HG03457 (cell line): ENCODE results near the gene SYNPO2L.
"Not testable (repeated sequence)": the region's sequence is repeated elsewhere in the genome, so short reads cannot be mapped to it uniquely, and the experiment has no call there.

Source experiments
- ATAC-seq: cut with Tn5 transposase; IDR thresholded peaks from one replicate; pipeline ENCODE4 v1.9.1; 2021; ENCODE audit warnings: moderate number of reproducible peaks; ENCODE audit not compliant: unreplicated experiment

SYNPO2L gene, protein sequence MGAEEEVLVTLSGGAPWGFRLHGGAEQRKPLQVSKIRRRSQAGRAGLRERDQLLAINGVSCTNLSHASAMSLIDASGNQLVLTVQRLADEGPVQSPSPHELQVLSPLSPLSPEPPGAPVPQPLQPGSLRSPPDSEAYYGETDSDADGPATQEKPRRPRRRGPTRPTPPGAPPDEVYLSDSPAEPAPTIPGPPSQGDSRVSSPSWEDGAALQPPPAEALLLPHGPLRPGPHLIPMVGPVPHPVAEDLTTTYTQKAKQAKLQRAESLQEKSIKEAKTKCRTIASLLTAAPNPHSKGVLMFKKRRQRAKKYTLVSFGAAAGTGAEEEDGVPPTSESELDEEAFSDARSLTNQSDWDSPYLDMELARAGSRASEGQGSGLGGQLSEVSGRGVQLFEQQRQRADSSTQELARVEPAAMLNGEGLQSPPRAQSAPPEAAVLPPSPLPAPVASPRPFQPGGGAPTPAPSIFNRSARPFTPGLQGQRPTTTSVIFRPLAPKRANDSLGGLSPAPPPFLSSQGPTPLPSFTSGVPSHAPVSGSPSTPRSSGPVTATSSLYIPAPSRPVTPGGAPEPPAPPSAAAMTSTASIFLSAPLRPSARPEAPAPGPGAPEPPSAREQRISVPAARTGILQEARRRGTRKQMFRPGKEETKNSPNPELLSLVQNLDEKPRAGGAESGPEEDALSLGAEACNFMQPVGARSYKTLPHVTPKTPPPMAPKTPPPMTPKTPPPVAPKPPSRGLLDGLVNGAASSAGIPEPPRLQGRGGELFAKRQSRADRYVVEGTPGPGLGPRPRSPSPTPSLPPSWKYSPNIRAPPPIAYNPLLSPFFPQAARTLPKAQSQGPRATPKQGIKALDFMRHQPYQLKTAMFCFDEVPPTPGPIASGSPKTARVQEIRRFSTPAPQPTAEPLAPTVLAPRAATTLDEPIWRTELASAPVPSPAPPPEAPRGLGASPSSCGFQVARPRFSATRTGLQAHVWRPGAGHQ

DNA sequence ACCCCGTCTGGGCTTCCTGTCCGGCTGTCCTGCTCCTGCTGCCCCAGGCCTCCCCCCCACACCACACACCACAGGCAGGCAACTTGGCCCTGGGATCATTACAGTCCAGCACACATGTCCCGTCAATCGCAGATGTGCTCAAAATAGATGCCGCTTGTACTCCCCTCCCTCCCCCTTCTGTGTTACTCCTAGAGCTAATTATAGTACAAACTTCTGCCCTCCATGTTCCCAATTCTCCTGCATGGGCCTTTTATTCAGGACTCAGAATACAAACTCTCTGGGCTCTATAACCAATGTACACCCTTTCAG is at the start of gene SYNPO2L:
SYNPO2L (minus strand) TSS at position 40 of the 309 bp plus-strand sequence. CDS start 107 bp downstream, outside the sequence.
- no peak for ATAC-seq

DNA sequence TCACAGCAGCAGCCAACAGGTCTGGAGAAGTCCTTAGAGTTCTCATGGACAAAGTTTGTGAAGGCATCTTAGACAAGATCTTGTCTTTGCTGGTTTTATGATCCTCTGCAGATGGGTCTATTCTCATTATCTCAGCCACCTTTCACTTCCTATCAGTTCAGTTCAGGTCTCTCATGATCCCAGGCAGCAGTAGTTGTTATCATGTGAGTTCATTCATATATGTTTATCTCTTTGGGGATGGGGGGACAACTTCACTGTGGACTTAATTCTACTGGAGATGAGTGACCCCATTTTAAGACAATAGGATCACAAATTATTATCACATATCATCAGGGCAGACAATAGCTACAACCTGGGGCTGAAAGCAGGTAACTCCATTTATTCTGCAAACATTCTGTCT is 48.1 kb upstream of the SYNPO2L start:
- ATAC-seq, result not testable (repeated sequence)

DNA sequence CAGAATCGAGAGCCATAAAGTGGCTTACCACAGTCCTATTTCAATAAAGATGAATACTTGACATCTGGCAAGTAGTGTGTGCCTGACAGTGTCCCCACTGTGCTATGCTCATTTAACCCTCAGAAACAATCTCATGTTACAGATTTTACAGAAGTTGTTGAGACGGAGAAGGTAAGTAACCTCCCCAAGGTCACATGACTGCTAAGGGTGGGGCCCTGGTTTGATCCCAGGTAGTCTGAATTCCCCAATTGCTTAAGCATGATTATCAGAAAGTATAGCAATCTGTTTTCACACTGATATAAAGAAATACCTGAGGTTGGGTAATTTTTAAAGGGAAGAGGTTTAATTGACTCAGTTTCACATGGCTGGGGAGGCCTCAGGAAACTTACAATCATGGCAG is 43.0 kb upstream of the SYNPO2L start:
- not testable (repeated sequence) for ATAC-seq

DNA sequence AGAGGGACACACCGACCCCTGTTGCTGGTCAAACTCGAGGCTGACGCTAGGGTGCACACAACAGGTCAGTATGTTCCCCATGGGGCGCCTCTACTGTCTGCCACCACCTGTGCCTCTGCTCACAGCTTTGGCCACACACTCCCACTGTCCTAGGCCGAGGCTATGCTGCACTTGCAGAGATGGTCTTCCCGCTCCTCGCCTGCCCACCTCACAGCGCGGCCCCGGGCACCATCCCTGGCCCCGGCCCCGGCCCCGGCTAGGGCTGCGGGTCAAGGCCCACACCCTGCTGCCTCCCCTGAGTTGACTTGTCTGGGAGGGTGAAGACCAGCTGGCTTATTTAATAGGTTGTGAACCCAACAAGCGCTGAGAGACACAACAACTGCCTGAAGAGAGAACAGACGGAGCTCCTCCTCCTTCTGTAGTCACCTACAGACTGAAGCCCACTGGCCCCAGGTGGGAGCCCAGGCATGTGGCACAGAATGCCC is 41.9 kb upstream of the SYNPO2L start, which contains the start of gene AGAP5:
AGAP5 (minus strand) TSS at position 435 of the 485 bp plus-strand sequence; CDS start at position 81, 354 bp downstream.
- not testable (repeated sequence) for ATAC-seq

DNA sequence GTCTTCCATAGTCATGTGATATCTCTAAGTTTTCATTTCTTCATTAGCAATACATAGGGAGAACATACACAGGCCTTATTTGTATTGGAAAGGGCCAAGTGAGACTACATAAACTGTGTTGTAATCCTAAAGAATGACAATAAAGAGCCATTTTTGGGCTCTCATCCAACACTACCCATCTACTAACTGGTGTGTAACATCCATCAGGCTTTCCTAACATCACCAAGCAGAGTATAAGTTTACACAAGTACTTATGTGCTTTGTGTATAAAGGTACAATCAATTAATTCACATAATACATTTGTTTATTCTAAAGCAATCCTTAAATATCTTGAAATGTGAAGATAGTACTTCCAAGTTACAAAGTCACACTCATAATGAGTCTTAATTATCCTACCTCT is 39.5 kb upstream of the SYNPO2L start:
- not testable (repeated sequence) for ATAC-seq

DNA sequence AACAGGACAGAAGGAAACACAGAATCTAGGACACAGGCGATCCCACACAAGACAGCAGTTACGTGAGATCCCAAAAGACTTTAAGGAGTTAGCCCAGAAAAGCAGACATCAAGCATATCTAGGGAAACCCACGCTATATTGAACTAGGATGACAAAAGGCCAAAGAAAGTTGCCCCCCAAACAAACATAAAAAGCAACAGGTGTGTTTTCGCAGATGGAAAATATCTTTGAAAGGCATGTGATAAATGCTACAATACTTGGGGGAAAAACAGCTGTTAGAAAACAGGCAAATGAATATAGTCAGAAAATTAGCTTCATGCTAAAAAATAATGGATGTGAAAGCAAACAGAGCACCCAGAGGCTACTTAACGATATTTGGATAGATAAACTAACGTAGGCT is 34.9 kb upstream of the SYNPO2L start:
- ATAC-seq, result not testable (repeated sequence)

DNA sequence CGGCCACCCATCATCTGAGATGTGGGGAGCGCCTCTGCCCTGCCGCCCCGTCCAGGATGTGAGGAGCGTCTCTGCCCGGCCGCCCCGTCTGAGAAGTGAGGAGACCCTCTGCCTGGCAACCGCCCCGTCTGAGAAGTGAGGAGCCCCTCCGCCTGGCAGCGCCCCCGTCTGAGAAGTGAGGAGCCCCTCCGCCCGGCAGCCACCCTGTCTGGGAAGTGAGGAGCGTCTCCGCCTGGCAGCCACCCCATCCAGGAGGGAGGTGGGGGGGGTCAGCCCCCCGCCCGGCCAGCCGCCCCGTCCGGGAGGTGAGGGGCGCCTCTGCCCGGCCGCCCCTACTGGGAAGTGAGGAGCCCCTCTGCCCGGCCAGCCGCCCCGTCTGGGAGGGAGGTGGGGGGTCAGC is 33.8 kb upstream of the SYNPO2L start:
- not testable (repeated sequence) for ATAC-seq

DNA sequence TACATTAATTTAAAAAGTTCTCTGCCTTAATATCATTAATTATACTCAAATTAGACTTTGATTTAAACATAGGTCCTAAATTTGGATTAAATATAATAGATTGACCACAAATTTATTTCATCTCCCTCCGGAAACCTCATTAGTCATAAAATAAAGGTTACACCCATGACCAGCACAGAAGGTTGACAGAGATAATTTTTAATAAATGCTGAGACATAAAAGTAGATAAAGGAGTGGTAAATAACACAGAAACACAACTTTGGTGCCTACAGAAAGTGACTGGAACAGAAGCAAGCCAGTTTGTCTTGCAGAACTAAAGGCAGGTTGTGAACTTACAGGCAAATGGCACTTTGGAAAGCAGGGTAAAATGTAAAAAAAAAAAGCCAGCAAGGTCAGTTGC is 31.8 kb upstream of the SYNPO2L start:
- ATAC-seq, result not testable (repeated sequence)

DNA sequence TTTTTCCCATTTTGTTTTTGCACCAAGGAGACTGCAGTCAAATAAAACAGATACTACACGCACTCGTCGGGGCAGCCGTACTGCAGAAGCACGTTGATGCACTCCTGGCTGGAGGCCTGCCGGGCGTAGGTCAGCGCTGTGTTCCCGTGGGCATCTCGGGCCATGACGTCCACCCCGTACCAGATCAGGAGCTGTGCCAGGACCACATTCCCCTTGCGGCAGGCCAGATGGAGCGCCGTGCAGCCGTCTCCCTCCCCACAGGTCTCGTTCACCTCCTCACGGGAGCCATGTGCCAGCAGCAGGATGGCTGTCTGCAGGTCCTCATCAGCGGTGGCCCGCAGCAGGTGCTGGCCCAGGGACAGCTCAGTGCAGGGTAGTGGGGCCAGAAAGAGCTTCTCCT is 18.7 kb upstream of the SYNPO2L start:
- ATAC-seq, result not testable (repeated sequence)

DNA sequence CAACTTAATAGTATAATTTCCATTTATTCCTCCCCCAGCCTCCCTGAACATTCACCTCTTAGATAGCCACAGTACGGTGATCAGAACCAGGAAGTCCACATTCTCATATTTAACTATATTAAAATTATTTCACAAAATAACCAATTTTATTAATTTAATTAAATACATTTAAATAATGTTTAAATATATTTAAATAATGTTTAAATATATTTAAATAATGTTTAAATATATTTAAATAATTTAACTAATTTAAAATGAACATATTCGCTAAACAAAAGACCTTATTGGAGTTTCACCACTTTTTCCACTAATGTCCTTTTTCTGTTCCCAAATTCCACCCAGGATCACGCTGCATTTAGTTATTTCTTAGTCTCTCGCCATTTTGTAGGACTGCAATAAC is 12.5 kb upstream of the SYNPO2L start:
- not testable (repeated sequence) for ATAC-seq

DNA sequence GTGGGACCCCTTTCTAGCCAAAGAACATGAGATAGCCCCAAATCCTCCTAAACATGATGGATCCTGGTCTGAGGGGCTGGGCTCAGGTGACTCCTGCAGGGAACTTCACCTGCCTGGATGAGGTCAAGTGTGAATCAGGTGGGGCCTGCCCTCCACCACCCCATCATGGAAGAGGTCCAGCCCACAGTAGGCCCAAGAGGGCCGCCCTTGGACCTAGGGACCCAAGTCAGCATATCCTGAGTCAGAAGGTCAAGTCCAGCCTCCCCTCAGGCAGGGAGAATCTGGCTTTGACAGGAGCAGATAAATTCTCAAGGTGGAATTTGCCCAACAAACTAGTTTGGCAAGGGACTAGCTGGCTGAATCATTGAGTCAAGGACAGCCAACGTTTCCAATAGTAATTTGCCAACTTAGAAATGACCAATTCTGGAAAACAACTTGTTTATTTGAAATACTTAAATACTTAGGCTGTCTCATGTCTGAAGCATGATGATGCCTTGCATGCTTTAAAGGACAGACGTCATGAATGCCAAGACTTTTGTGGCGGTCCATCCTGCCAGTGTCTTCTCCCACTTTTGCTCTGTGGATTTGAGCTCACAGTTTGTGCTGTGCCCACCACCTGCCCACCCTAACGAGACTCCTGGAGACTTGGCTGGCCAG is 10.5 kb upstream of the SYNPO2L start:
- ATAC-seq, result not testable (repeated sequence)

DNA sequence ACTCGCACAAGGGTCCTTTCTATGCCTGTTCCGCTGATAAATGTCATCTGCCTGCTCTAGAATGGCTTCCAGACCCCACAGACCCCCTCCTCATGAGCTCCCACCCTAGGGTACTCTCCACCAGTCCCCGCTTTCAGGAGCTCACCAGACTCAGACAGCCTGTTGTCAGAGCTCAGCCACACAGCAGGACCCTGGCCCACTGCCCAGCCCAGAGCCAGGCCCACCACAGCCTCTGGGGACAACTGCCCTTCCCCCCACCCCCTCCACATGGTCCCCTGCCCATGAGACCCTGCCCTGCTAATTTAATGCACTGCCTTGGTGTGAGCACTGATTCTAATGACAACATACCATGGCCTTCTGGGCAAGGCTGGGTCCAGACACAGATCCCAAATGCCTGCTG is 9.8 kb upstream of the SYNPO2L start:
- not testable (repeated sequence) for ATAC-seq

DNA sequence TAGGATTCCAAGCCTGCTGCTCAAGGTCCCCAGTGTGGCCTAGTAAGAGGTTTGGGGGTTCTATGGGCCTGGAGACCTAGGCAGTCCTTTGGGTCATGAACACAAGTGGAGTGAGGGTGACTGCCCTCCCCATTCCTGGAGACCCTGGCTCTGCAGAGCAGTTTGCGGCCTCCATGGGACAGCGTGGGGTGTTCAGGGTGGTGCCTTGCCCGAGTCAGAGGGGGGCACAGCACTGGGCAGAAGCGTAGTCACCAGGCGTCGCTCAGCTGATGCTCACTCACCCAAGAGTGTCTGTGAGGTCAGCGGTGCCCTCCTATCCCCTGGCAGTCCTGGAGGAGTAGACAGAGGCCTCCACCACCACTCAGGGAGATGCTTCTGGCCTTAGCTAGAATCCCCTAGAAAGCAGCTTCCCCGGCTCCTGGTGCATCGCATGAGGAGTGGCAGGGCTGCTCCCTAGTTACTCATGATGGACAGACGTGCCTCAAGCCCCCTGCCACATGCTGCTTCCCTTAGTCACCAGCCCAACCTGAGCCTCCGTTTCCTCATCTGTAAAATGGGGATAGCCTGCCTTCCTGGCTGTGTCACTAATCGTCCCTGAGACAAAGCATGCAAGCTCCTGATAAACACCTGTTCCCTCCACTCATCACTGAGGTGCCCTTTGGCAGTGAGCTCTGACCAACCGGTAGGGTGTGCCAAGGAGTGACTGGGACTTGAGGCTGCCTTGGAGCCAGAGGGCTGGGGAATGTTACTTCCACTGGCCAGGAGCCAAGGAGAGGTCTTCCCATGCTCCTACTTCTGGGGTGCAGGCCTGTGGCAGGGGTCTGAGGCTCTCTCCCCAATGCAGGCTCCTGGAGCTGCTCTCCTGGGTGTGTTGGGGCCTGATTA is 8.6 kb upstream of the SYNPO2L start:
- not testable (repeated sequence) for ATAC-seq

DNA sequence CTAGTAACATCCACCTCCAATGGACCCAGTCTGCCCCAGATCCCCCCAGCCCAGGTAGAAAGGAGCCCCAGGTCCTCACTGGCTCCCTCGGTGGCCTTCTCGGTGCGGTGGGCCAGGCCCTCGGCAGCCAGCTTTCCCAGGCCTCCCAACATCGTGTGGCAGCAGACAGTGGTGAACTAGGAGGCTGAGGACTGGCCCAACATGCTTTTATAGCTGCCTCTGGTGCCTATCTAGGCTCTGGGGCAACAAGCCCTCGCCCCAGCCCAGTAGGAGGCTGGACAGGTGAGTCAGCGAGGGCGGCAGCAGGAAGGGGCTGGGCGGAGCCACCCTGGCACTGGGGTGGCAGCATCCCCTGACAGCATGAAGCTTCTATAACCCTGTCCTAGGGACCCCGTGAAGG is 7.8 kb upstream of the SYNPO2L start:
- ATAC-seq, result not testable (repeated sequence)

DNA sequence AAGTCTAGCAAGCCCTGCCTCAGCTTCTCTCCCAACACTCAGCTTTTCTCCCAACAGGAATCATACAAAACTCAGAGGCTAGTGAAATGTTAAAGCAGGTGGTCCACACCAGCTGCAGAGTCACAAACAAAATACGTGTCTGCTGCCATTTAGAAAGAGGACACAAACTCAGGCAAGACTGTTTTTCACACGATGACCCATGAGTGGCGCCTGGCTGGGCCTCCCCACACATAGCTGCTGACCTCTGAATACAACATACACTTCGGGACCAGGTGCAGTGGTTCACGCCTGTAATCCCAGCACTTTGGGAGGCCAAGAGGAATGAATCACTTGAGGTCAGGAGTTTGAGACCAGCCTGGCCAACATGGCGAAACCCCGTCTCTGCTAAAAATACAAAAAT is 6.9 kb upstream of the SYNPO2L start:
- ATAC-seq, result not testable (repeated sequence)

DNA sequence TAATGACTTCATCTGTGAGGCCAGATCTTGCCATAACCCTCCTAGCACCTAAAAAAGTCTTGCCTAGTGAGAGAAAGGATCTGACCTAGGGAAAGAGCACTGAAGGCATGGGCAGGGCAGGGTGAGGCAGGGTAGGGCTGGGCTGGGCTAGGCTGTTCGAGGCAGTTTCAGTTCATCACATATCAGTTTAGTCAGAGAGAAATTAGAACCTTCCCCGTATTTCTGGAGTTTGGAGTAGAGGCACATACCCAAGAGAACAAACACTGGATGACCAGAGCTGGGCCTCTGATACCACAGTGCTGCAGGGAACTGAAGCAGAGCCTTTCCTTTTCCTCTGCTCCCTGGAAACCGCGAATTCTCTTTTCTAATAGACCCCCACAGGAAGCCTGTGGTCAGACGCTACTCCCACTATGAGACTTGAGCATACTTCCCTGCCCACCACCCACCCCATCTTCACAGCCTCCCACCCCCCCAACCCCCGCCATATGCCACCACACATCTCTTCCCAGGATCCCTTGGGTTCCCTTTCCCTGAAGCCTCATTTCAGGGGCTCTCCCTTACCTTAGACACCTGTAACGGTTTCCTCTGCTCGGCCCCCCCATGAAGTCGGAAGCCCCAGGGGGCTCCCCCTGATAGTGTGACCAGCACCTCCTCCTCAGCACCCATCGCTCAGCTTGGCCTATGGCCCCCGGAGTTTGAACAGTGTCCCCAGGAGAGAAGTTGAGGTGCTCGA is 406 bp downstream of the SYNPO2L start:
- ATAC-seq, result no peak

DNA sequence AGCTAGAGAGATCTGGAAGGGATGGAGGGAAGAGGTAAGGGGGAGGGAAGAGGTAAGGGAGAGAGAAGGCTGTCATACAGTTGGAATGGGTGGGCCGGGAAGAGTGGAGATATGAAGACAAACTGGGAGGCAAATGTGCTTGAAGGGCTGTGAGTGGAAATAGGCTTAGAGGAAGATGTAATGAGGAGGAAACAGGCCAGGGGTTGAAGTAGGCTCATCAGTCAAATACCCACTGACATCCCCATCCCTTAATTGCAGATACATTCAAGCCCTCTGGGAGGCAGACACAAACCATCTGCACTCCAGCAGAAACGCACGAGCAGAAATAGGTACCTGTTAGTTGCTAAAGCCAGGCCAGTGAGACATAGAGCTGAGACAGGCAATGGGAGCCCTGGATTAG is 2.1 kb downstream of the SYNPO2L start:
- ATAC-seq, result no peak

DNA sequence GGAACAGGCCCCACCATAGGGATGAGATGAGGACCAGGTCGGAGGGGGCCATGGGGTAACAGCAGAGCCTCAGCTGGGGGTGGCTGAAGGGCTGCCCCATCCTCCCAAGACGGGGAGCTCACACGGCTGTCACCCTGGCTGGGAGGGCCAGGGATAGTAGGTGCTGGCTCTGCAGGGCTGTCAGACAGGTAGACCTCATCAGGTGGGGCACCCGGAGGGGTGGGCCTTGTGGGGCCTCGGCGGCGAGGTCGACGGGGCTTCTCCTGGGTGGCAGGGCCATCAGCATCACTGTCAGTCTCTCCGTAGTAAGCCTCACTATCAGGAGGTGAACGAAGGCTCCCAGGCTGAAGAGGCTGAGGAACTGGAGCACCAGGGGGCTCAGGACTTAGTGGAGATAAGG is 2.6 kb downstream of the SYNPO2L start:
- no peak for ATAC-seq
